MM.1S (cell line): ENCODE measurements around the gene KIAA1549.

Experiments used
- CTCF ChIP-seq: fragments of 300-600 bp; sonication (generic); IDR thresholded peaks from 2 replicates; pipeline ENCODE4 v1.5.1; 2016; ENCODE audit warnings: antibody characterized with exemption, low read length, mixed read lengths
- EZH2 ChIP-seq: fragments of 300-600 bp; sonication (generic); optimal IDR thresholded peaks from 2 replicates; pipeline ENCODE3; 2017; ENCODE audit warnings: low read depth, mild to moderate bottlenecking, antibody characterized with exemption, low read length, mixed read lengths
- EZH2phosphoT487 ChIP-seq: fragments of 300-600 bp; sonication (generic); IDR thresholded peaks from 2 replicates; pipeline ENCODE4 v1.6.1; 2018; ENCODE audit warnings: antibody characterized with exemption, low read length

DNA sequence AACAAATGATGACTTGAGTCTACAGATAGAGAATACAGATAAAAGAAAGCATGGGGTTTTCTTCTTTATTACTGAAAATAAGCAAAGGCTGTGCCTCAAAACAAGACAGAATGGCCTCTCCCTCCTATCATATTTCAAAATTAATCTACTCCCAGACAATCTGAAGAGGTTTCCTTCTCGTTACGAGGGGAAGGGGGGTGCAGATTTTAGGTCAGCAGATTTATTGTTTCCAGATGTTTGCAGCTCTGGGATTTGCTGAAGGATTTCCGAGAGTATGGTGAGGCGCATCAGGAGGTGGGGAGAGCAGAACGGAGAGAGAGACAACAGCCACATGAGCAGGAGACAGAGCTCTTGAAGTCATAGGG, 89.8 kb downstream of the KIAA1549 start:
- TF ChIP-seq CTCF (no peak), EZH2 (no peak), EZH2phosphoT487 (no peak)
